Kidney (tissue), 22 donors: Measurements from ENCODE around the gene ZIC1. TPM values are rescaled to one million over a fixed set of nuclear protein-coding genes. Genes with fewer than 3 reads are reported as not detected.

Source experiments
- DNase-seq, 5 donors: peaks; one replicate each; pipeline ENCODE4 v3.0.0-alpha.2; 2013 to 2020
- FAIRE-seq: peaks from 2 replicates; lab custom pipeline; 2012; peaks lifted over from hg19 to GRCh38; lab: Jason Lieb, UNC
- H3K27ac ChIP-seq, 2 donors: one replicate each; pipeline ENCODE4 v1.7.0; 2013; ENCODE audit warnings: low read depth in 2 of 2, low read length in 2 of 2, inconsistent platforms in 1 of 2
- H3K27me3 ChIP-seq: one replicate; pipeline ENCODE4 v1.7.1; 2013; ENCODE audit warnings: low read length, inconsistent platforms; ENCODE audit not compliant: control insufficient read depth, insufficient read depth
- H3K36me3 ChIP-seq, 3 donors: one replicate each; pipeline versions ENCODE4 v1.7.0 to v1.7.1; 2013; ENCODE audit warnings: low read length in 3 of 3, control low read depth in 1 of 3, inconsistent platforms in 1 of 3; ENCODE audit not compliant: insufficient read depth in 3 of 3, control insufficient read depth in 2 of 3
- H3K4me1 ChIP-seq, 3 donors: one replicate each; pipeline versions ENCODE4 v1.7.0 to v1.7.1; 2013; ENCODE audit warnings: low read length in 3 of 3, inconsistent platforms in 1 of 3, low read depth in 1 of 3; ENCODE audit not compliant: control insufficient read depth in 2 of 3, insufficient read depth in 2 of 3
- H3K4me3 ChIP-seq, 3 donors: one replicate each; pipeline versions ENCODE4 v1.7.0 to v1.8.1; 2013; ENCODE audit warnings: low read length in 3 of 3, control low read depth in 1 of 3, inconsistent platforms in 1 of 3
- H3K9ac ChIP-seq, 3 donors: one replicate each; pipeline versions ENCODE4 v1.7.0 to v1.7.1; 2013; ENCODE audit warnings: low read length in 3 of 3, control low read depth in 1 of 3, inconsistent platforms in 1 of 3
- H3K9me3 ChIP-seq, 3 donors: one replicate each; pipeline versions ENCODE4 v1.7.0 to v1.7.1; 2013; ENCODE audit warnings: low read length in 3 of 3, control low read depth in 1 of 3, inconsistent platforms in 1 of 3; ENCODE audit not compliant: control insufficient read depth in 2 of 3, insufficient read depth in 1 of 3
- intact Hi-C: fragments of 100-400 bp; cut with DNase I; formaldehyde crosslinking; loops from one replicate; pipeline ENCODE4 v1.11.1; 2022
- long read RNA-seq, 10 donors: library from polyadenylated mRNA in 1 of 10; unstranded in 1 of 10; transcript quantifications; one replicate each; pipeline ENCODE4 v2.0.0 and lab custom pipeline, GENCODE V29; 2021 to 2026
- polyA plus RNA-seq: library from polyadenylated mRNA; stranded (reverse); fragments of 350-450 nt; fragmentation: Illumina TruSeq; extraction: RNeasy Lipid Tissue Mini Kit (QIAGEN cat#74804); gene quantifications from one replicate; pipeline ENCODE4 v1.2.3, GENCODE V29; 2014; ENCODE audit warnings: low read depth, low replicate concordance; ENCODE audit not compliant: insufficient read depth
- total RNA-seq: library from RNA; stranded (reverse); fragmentation: NEBNext Ultra II Directional; extraction: Animal tissue kit (Norgen Biotek cat#: 25700); gene quantifications from one replicate; pipeline ENCODE4 v1.2.1, GENCODE V29; 2021
- TF ChIP-seq, protein P1 (sequence below): IDR thresholded peaks from 3 replicates; pipeline ENCODE4 v1.5.1; 2012; ENCODE audit warnings: mild to moderate bottlenecking, moderate library complexity, borderline replicate concordance; ENCODE audit not compliant: insufficient read depth; ENCODE audit errors: extremely low read depth
- donor health status: control.
- donor health status: control.
- donor health status: control.
- donor health status: control.
- donor health status: control.
- donor health status: DM: yes; HTN: yes; CAD: no.
- donor health status: Normal renal cell carcinoma (clear cell type).

ZIC1 gene
- total RNA-seq (not detected), polyA plus RNA-seq (not detected)
- long read RNA-seq, donor 1, full-length matches to known transcripts, result 1 of 1 reads
- long read RNA-seq, donor 1, partial matches to known transcripts, result 0 of 1 reads
- long read RNA-seq, donor 1, other reads (novel, unspliced or antisense), result 0 of 1 reads
- long read RNA-seq, donor 2, result 0 reads
- long read RNA-seq, donor 3, result 0 reads
- long read RNA-seq, donor 4, result 0 reads
- long read RNA-seq, donor 5, result 0 reads
- long read RNA-seq, donor 6, result 0 reads
- long read RNA-seq, donor 7, result 0 reads
- long read RNA-seq, donor 8, result 0 reads
- long read RNA-seq, donor 9, result 0 reads
- long read RNA-seq, donor 10, result 0 reads

DNA sequence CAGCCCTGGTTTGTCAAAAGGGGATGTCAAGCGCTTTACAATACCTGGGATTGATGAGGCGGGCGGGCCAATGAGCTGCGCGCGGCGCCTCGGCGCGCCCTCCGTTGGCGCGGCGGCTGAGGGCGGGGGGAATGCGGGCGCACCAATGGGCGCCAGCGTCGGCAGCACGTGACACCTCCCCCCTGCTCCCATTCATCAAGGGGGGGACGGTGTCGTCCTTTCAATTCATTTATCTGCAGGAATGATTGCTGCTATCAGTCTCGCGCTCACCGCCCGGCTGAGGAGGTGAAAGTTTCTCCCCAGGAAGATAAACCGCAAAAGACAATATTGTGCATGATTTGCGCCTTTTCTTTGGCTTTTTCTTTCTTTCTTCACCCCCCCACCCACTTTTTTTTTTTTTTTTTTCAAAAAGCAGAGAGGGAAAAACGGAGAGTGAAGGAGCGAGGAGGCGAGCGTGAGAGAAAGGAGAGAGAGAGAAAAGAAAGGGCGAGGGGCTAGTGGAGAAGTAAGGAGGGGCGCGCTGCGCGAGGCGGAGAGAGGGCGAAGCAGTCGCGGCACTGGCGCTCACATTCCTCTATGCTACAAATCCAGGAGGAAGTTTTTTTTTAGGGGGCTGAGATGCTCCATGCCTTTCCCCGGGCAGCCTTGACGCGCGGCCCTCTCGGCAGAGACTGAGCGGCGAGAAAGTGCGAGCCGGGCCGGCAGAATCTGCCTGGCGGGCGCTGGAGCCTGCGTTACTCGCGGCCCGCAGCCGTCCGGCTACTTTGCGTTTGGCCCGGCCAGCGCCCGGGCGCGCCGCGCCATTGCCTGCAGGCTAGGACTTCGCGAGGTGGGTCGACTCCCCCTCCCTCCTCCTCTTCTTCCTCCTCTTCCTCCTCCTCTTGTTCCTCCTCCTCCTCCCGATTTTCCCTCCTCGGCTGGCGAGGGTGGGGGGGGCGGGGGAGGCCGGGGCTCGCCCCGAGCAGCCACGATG lies at the start of gene ZIC1:
ZIC1 (plus strand) TSS at position 223 of the 973 bp plus-strand sequence; CDS start at position 971, 748 bp downstream.
- Histone ChIP-seq H3K27ac (no peak within 1 kb of the TSS), H3K4me1 (peaks cover 0 to 8% (median 0%) of the 10 kb centered on the region in 3 donors), H3K36me3 (no peaks in the 10 kb centered on the region), H3K9me3 (no peaks in the 10 kb centered on the region), H3K27me3 (peaks cover 86% of the 10 kb centered on the region), H3K9ac (no peak within 1 kb of the TSS), H3K4me3 (no peak within 1 kb of the TSS)
- TF ChIP-seq, protein P1, sequence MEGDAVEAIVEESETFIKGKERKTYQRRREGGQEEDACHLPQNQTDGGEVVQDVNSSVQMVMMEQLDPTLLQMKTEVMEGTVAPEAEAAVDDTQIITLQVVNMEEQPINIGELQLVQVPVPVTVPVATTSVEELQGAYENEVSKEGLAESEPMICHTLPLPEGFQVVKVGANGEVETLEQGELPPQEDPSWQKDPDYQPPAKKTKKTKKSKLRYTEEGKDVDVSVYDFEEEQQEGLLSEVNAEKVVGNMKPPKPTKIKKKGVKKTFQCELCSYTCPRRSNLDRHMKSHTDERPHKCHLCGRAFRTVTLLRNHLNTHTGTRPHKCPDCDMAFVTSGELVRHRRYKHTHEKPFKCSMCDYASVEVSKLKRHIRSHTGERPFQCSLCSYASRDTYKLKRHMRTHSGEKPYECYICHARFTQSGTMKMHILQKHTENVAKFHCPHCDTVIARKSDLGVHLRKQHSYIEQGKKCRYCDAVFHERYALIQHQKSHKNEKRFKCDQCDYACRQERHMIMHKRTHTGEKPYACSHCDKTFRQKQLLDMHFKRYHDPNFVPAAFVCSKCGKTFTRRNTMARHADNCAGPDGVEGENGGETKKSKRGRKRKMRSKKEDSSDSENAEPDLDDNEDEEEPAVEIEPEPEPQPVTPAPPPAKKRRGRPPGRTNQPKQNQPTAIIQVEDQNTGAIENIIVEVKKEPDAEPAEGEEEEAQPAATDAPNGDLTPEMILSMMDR, result no peak
- intact Hi-C loops, result no loop called here
- FAIRE-seq (no peak), DNase-seq (peak in 1 of 5 donors; percentile 63)

DNA sequence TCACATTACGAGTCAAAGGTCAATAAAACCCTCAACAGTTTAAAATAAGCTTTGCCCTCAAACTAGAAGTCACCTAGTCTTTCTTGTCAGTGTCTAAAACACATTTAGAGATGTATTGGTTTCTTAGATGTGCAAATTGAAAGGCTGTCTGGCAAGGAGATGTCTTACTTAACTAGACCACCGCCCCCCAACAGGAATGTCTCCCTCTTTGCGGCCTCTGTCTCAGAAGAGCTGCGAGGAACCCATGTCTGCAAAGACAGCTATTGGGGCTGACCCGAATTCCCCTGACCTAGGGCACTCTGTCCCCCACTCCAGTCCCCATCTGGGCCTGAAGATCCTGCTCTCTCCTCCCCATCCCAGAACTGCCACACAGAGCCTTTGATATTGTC lies 49.1 kb upstream of the ZIC1 start:
- Histone ChIP-seq H3K27me3 (peaks cover 93% of the 10 kb centered on the region), H3K36me3 (no peaks in the 10 kb centered on the region), H3K4me3 (no peak overlapping the region), H3K27ac (no peak overlapping the region), H3K9me3 (no peaks in the 10 kb centered on the region), H3K9ac (no peak overlapping the region), H3K4me1 (no peaks in the 10 kb centered on the region)
- intact Hi-C loops, result no loop called here
- no peak for FAIRE-seq
- no peak for DNase-seq
- TF ChIP-seq, protein P1, result no peak

DNA sequence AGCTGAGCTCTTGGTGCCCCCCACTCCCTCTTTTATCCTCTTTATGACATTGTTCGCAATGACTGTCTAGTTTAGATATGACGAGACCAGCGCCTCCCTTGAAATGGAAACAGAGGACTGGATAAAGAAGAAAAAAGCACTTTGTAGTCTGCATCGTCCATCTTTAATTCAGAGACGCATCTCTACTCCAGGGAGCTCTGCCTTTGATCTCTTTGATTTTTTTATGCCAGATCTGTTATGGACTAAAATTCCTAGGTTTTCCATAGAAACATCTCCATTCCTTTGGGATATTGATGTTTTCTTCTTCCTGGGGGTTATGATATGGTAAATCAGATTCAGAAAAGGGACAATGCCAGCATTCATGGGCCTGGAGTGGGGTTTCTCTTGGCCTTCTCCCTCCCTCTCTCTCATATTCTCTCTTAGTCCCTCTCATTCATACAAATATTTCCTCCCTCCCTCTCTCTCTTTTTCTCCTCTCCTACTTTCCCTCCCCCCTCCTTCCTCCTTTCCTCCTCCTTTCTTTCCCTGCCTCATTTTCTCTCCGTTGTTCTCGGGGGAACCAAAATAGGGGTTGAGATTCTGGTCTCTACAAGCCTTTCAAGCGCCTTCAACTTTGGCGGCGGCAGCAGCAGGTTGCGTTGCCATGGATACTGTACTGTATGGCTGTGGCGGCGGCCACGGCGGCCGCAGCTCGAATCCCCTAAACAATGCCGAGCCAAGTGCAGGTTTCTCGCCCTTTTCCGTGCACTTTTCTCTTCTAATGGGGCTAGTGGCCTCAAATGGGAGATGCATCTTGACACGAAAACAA lies 48.3 kb upstream of the ZIC1 start:
- Histone ChIP-seq H3K9ac (no peak overlapping the region), H3K27ac (no peak overlapping the region), H3K4me3 (no peak overlapping the region), H3K9me3 (no peaks in the 10 kb centered on the region), H3K4me1 (no peaks in the 10 kb centered on the region), H3K27me3 (peaks cover 89% of the 10 kb centered on the region), H3K36me3 (no peaks in the 10 kb centered on the region)
- DNase-seq, result peak in 2 of 5 donors; percentile 37 to 51
- no peak for FAIRE-seq
- intact Hi-C loops, result no loop called here
- TF ChIP-seq, protein P1, result no peak
